Nephron (organoid): ENCODE results near the gene SSBP3.

ENCODE experiments used
- H3K27ac Mint-ChIP-seq, 3 experiments: 2 replicates each; pipeline ENCODE4 v1.8.0; 2020; ENCODE audit warnings: mixed read lengths in 3 of 3, mild to moderate bottlenecking in 2 of 3, moderate library complexity in 1 of 3
- H3K27me3 Mint-ChIP-seq: 2 replicates; pipeline ENCODE4 v1.8.0; 2021; ENCODE audit warnings: low read depth, mild to moderate bottlenecking, moderate library complexity, mixed read lengths
- H3K36me3 Mint-ChIP-seq: 2 replicates; pipeline ENCODE4 v1.8.0; 2020; ENCODE audit warnings: low read depth, mixed read lengths
- H3K4me1 Mint-ChIP-seq: 2 replicates; pipeline ENCODE4 v1.8.0; 2020; ENCODE audit warnings: mixed read lengths
- H3K4me3 Mint-ChIP-seq, 3 experiments: 2 replicates each; pipeline ENCODE4 v1.8.0; 2020; ENCODE audit warnings: mild to moderate bottlenecking in 3 of 3, mixed read lengths in 3 of 3, moderate library complexity in 2 of 3
- H3K9me3 Mint-ChIP-seq: 2 replicates; pipeline ENCODE4 v1.8.0; 2020; ENCODE audit warnings: mixed read lengths
- CTCF ChIP-seq, 3 experiments: fragments of 200-600 bp; sonication (generic); IDR thresholded peaks; one replicate each; pipeline ENCODE4 v1.5.0; 2021; ENCODE audit warnings: antibody characterized with exemption in 3 of 3; ENCODE audit not compliant: unreplicated experiment in 3 of 3

The SSBP3 gene

GRCh38 chr1:54439550-54440223 is 33.5 kb upstream of the SSBP3 start:
- Mint-ChIP-seq H3K4me1 (no peaks in the 10 kb centered on the region), H3K4me3 (no peak overlapping the region), H3K27ac (no peak overlapping the region), H3K36me3 (no peaks in the 10 kb centered on the region), H3K9me3 (peaks cover 6% of the 10 kb centered on the region), H3K27me3 (peaks cover 4% of the 10 kb centered on the region)
- TF ChIP-seq CTCF (IDR thresholded peaks at IDR 0.05; ENCODE audit: unreplicated experiment in 3 of 3) = no peak

- no peak for TF ChIP-seq CTCF (IDR thresholded peaks at IDR 0.05; ENCODE audit: unreplicated experiment in 3 of 3)
- Mint-ChIP-seq H3K9me3 (peaks cover 10% of the 10 kb centered on the region), H3K36me3 (no peaks in the 10 kb centered on the region), H3K27ac (no peak overlapping the region), H3K4me1 (no peaks in the 10 kb centered on the region), H3K27me3 (peaks cover 8% of the 10 kb centered on the region), H3K4me3 (no peak overlapping the region)
These were observed 31.6 kb upstream of the SSBP3 start for GRCh38 chr1:54437783-54438182.

GRCh38 chr1:54436826-54437225 is 30.6 kb upstream of the SSBP3 start:
- Mint-ChIP-seq H3K4me1 (no peaks in the 10 kb centered on the region), H3K36me3 (no peaks in the 10 kb centered on the region), H3K9me3 (peaks cover 7% of the 10 kb centered on the region), H3K4me3 (no peak overlapping the region), H3K27ac (no peak overlapping the region), H3K27me3 (peaks cover 8% of the 10 kb centered on the region)
- TF ChIP-seq CTCF (IDR thresholded peaks at IDR 0.05; ENCODE audit: unreplicated experiment in 3 of 3) = no peak

- H3K36me3 Mint-ChIP-seq = no peaks in the 10 kb centered on the region
- no peak for TF ChIP-seq CTCF (IDR thresholded peaks at IDR 0.05; ENCODE audit: unreplicated experiment in 3 of 3)
These were observed 23.6 kb upstream of the SSBP3 start for GRCh38 chr1:54429838-54430237.

GRCh38 chr1:54428837-54429518 is 22.8 kb upstream of the SSBP3 start:
- H3K36me3 Mint-ChIP-seq = no peaks in the 10 kb centered on the region
- peaks cover 7% of the 10 kb centered on the region for H3K9me3 Mint-ChIP-seq

More at GRCh38 chr1:54429838-54430237, 23.6 kb upstream of the SSBP3 start:
- Mint-ChIP-seq H3K4me3 (no peak overlapping the region), H3K4me1 (no peaks in the 10 kb centered on the region), H3K27ac (no peak overlapping the region), H3K9me3 (peaks cover 7% of the 10 kb centered on the region), H3K27me3 (peaks cover 4% of the 10 kb centered on the region)

More at GRCh38 chr1:54428837-54429518, 22.8 kb upstream of the SSBP3 start:
- Mint-ChIP-seq H3K27ac (peak overlapping the region in 2 of 3 experiments; percentile 21 to 61), H3K27me3 (peaks cover 4% of the 10 kb centered on the region), H3K4me3 (no peak overlapping the region), H3K4me1 (no peaks in the 10 kb centered on the region)
- no peak for TF ChIP-seq CTCF (IDR thresholded peaks at IDR 0.05; ENCODE audit: unreplicated experiment in 3 of 3)
